K562 (cell line): ENCODE measurements around the gene ZDHHC8. TPM values are rescaled to one million over a fixed set of nuclear protein-coding genes. Genes with fewer than 3 reads are reported as not detected.

Experiments used
- ASH1L ChIP-seq: fragments of 450-650 bp; IDR thresholded peaks from 2 replicates; pipeline ENCODE4 v1.6.1; 2018; ENCODE audit warnings: borderline replicate concordance, mild to moderate bottlenecking, low read depth; ENCODE audit not compliant: partially characterized antibody
- ATF1 ChIP-seq, 2 experiments: fragments of 450-650 bp in 1 of 2; IDR thresholded peaks; 2 replicates each; pipeline ENCODE4 v1.6.1; 2016; ENCODE audit warnings: missing compliant biosample characterization in 1 of 2, missing genetic modification characterization in 1 of 2
- ATF3 ChIP-seq, 2 experiments: fragments of 450-650 bp in 1 of 2; sonication (generic) in 1 of 2; formaldehyde crosslinking in 1 of 2; IDR thresholded peaks in 1 of 2; conservative IDR thresholded peaks in 1 of 2; 2 replicates each; pipeline versions ENCODE4 v1.6.1 to v1.8.1; 2016 to 2023; ENCODE audit warnings: mild to moderate bottlenecking in 2 of 2, moderate library complexity in 2 of 2, inconsistent platforms in 1 of 2, missing genetic modification reagents in 1 of 2
- BCL6 ChIP-seq: fragments of 250-450 bp; sonication (Bioruptor Pico); IDR thresholded peaks from 2 replicates; pipeline ENCODE4 v1.4.0; 2020
- DLX4 ChIP-seq: fragments of 250-450 bp; sonication (Bioruptor Pico); IDR thresholded peaks from 2 replicates; pipeline ENCODE4 v1.6.1; 2021; ENCODE audit warnings: mild to moderate bottlenecking
- KDM2B ChIP-seq: fragments of 250-450 bp; sonication (Bioruptor Pico); IDR thresholded peaks from 2 replicates; pipeline ENCODE4 v1.8.0; 2021; ENCODE audit warnings: mild to moderate bottlenecking, moderate library complexity
- KDM5B ChIP-seq: fragments of 200-600 bp; sonication (generic); IDR thresholded peaks from 2 replicates; pipeline ENCODE4 v1.6.1; 2012; ENCODE audit warnings: low read depth, mild to moderate bottlenecking, moderate library complexity, low read length, control low read depth, inconsistent platforms; ENCODE audit not compliant: insufficient replicate concordance
- MNT ChIP-seq, 2 experiments: fragments of 450-650 bp; conservative IDR thresholded peaks; 2 replicates each; pipeline ENCODE4 v1.6.1; 2017; ENCODE audit warnings: mild to moderate bottlenecking in 2 of 2, moderate library complexity in 2 of 2
- MYBL2 ChIP-seq, 2 experiments: fragments of 450-650 bp in 1 of 2; sonication (generic) in 1 of 2; formaldehyde crosslinking in 1 of 2; IDR thresholded peaks; 2 replicates each; pipeline versions ENCODE4 v1.6.1 to v1.8.1; 2017 to 2022; ENCODE audit warnings: borderline replicate concordance in 1 of 2, inconsistent platforms in 1 of 2, low read depth in 1 of 2, mild to moderate bottlenecking in 1 of 2, missing genetic modification reagents in 1 of 2, moderate library complexity in 1 of 2
- PHF8 ChIP-seq: fragments of 200-600 bp; sonication (generic); IDR thresholded peaks from 2 replicates; pipeline ENCODE4 v1.6.1; 2012; ENCODE audit warnings: mixed run types, mild to moderate bottlenecking, inconsistent platforms, low read length, moderate library complexity, borderline replicate concordance
- POLR3A ChIP-seq: IDR thresholded peaks from 2 replicates; pipeline ENCODE4 v1.6.1; 2011; ENCODE audit warnings: borderline replicate concordance, mild to moderate bottlenecking, moderate library complexity; ENCODE audit not compliant: insufficient read length, insufficient read depth; ENCODE audit errors: extremely low read depth
- RFX7 ChIP-seq: fragments of 250-450 bp; sonication (Bioruptor Pico); IDR thresholded peaks from 2 replicates; pipeline ENCODE4 v1.5.1; 2021; ENCODE audit warnings: mild to moderate bottlenecking
- SRSF7 ChIP-seq: fragments of 200-400 bp; formaldehyde crosslinking; optimal IDR thresholded peaks from 2 replicates; pipeline ENCODE3; 2017; ENCODE audit warnings: mild to moderate bottlenecking, low read depth, low read length
- ZBTB7A ChIP-seq: IDR thresholded peaks from 2 replicates; pipeline ENCODE4 v1.6.1; 2011; ENCODE audit warnings: low read depth, mild to moderate bottlenecking, low read length, moderate library complexity, borderline replicate concordance; ENCODE audit not compliant: control insufficient read depth
- ZNF143 ChIP-seq: sonication (generic); formaldehyde crosslinking; IDR thresholded peaks from 2 replicates; pipeline ENCODE4 v1.9.0; 2022; ENCODE audit warnings: mild to moderate bottlenecking, missing genetic modification reagents
- ZNF282 ChIP-seq: sonication (generic); formaldehyde crosslinking; IDR thresholded peaks from 2 replicates; pipeline ENCODE4 v1.8.1; 2023; ENCODE audit warnings: missing genetic modification reagents
- ZNF507 ChIP-seq: conservative IDR thresholded peaks from 2 replicates; pipeline ENCODE4 v1.6.1; 2017; ENCODE audit warnings: missing genetic modification characterization, missing compliant biosample characterization
- ZNF717 ChIP-seq: fragments of 250-450 bp; sonication (Bioruptor Pico); IDR thresholded peaks from 2 replicates; pipeline ENCODE4 v1.5.0; 2021
- ZNF75A ChIP-seq: fragments of 450-650 bp; formaldehyde crosslinking; IDR thresholded peaks from 2 replicates; pipeline ENCODE4 v1.4.0; 2020; ENCODE audit warnings: mild to moderate bottlenecking
- ZNF766 ChIP-seq: fragments of 200-800 bp; sonication (Bioruptor generic); conservative IDR thresholded peaks from 2 replicates; pipeline ENCODE4 v1.6.1; 2016; ENCODE audit warnings: missing genetic modification characterization, missing compliant biosample characterization
- polyA plus RNA-seq, 8 experiments: library from polyadenylated mRNA; depleted of rRNA in 4 of 8; stranded (reverse) in 5 of 8; unstranded in 3 of 8; fragments of >200 nt; fragmentation: Nextera tagmentation in 2 of 8; fragmentation: Illumina TruSeq in 1 of 8; extraction: Ambion mirVana in 2 of 8; extraction: Trizol in 1 of 8; gene quantifications; 2 replicates each; pipeline versions ENCODE4 v1.2.1 to v1.2.3, GENCODE V29; 2011 to 2014; ENCODE audit warnings: inconsistent platforms in 1 of 8, missing spikeins in 1 of 8
- total RNA-seq, 7 experiments: library from RNA; depleted of rRNA in 6 of 7; stranded (reverse); fragments of >200 nt in 6 of 7; fragmentation: Illumina TruSeq in 2 of 7; extraction: Trizol in 2 of 7; gene quantifications; 2 replicates each; pipeline versions ENCODE4 v1.2.1 to v1.2.3, GENCODE V29; 2011 to 2021; ENCODE audit warnings: low replicate concordance in 1 of 7

The ZDHHC8 gene
- total and polyA plus RNA-seq, 9 of the 15 experiments (the other 6 are each of a cell fraction or from before 2014, with no cell fraction given) = 0.04 to 109 (median 16.4) TPM

- TF ChIP-seq MYBL2 (IDR thresholded peaks at IDR 0.05; ENCODE audit: low read depth) = no peak
- TF ChIP-seq MYBL2 (CRISPR knock-in tag; IDR thresholded peaks at IDR 0.05; ENCODE audit: borderline replicate concordance) = no peak
- TF ChIP-seq ATF3 (IDR thresholded peaks at IDR 0.05) = no peak
- TF ChIP-seq ATF3 (CRISPR knock-in tag; conservative IDR thresholded peaks at IDR 0.05) = peak; percentile 83; the same call in 1 of the 2 replicates
- TF ChIP-seq ZNF75A (CRISPR knock-in tag) = no peak
- TF ChIP-seq ATF1 (CRISPR knock-in tag; IDR thresholded peaks at IDR 0.05) = no peak
- TF ChIP-seq ATF1 (tag; IDR thresholded peaks at IDR 0.05) = peak; percentile 61
- no peak for TF ChIP-seq RFX7 (CRISPR knock-in tag)
- no peak for TF ChIP-seq ZNF766 (CRISPR knock-in tag)
- TF ChIP-seq MNT (conservative IDR thresholded peaks at IDR 0.05) = no peak
- TF ChIP-seq KDM5B = peak; percentile 67
- peak; percentile 79 for TF ChIP-seq ZBTB7A
- peak; percentile 52; the same call in 1 of the 2 replicates for TF ChIP-seq KDM2B (CRISPR knock-in tag)
- TF ChIP-seq ZNF507 (tag) = no peak
- no peak for TF ChIP-seq POLR3A
- TF ChIP-seq ZNF143 (CRISPR knock-in tag) = no peak
- TF ChIP-seq SRSF7 = no peak
- TF ChIP-seq ZNF282 (CRISPR knock-in tag) = no peak
- TF ChIP-seq ASH1L = no peak
- no peak for TF ChIP-seq DLX4 (CRISPR knock-in tag)
- no peak for TF ChIP-seq PHF8
- TF ChIP-seq BCL6 (CRISPR knock-in tag) = no peak
- TF ChIP-seq ZNF717 (CRISPR knock-in tag) = no peak; the same call in 1 of the 2 replicates
Observed at GRCh38 chr22:20128902-20129746, 2.5 kb upstream of the ZDHHC8 start (continued).
